PC-3 (cell line): ENCODE results near the gene MET. TPM values are rescaled to one million over a fixed set of nuclear protein-coding genes. Genes with fewer than 3 reads are reported as not detected.

Source experiments
- ATAC-seq: fragments of 200-7000 bp; cut with Tn5 transposase; 2 replicates; pipeline ENCODE4 v1.9.1; 2020; ENCODE audit warnings: mild to moderate bottlenecking, moderate library complexity
- BruUV-seq: library from RNA; stranded (reverse); fragments of 400-500 nt; replicated peaks from 2 replicates; lab custom pipeline; 2021; lab: Mats Ljungman, UMichigan
- CTCF ChIA-PET: fragments of 300-600 bp; sonication (Branson Sonifier 250); formaldehyde crosslinking; loops from one replicate; lab custom pipeline; 2022; ENCODE audit warnings: antibody characterized with exemption; lab: Charles Lee
- POLR2A ChIA-PET: fragments of 300-600 bp; sonication (Branson Sonifier 250); formaldehyde crosslinking; loops from one replicate; lab custom pipeline; 2022; ENCODE audit warnings: antibody characterized with exemption; ENCODE audit not compliant: unreplicated experiment; lab: Charles Lee
- DNase-seq: peaks from one replicate; pipeline ENCODE4 v3.0.0-alpha.2; 2015
- H2AFZ ChIP-seq: fragments of 300-600 bp; sonication (generic); 2 replicates; pipeline ENCODE4 v1.6.0; 2016; ENCODE audit warnings: antibody characterized with exemption, low read length
- H3F3A ChIP-seq: fragments of 300-600 bp; sonication (generic); one replicate; pipeline ENCODE4 v1.6.0; 2017; ENCODE audit warnings: antibody characterized with exemption, low read length, control low read depth, mild to moderate bottlenecking; ENCODE audit not compliant: unreplicated experiment
- H3K27ac ChIP-seq: fragments of 300-600 bp; sonication (generic); 2 replicates; pipeline ENCODE4 v1.5.1; 2016; ENCODE audit warnings: mild to moderate bottlenecking, low read length
- H3K27me3 ChIP-seq: fragments of 300-600 bp; sonication (generic); 2 replicates; pipeline ENCODE4 v1.6.1; 2016; ENCODE audit warnings: low read length, mixed read lengths
- H3K36me3 ChIP-seq: fragments of 300-600 bp; sonication (generic); 2 replicates; pipeline ENCODE4 v1.6.1; 2016; ENCODE audit warnings: low read depth, mixed run types, low read length, mixed read lengths
- H3K4me1 ChIP-seq: fragments of 300-600 bp; sonication (generic); 2 replicates; pipeline ENCODE4 v1.5.1; 2016; ENCODE audit warnings: low read length; ENCODE audit not compliant: insufficient read depth
- H3K4me2 ChIP-seq: fragments of 300-600 bp; sonication (generic); 2 replicates; pipeline ENCODE4 v1.6.0; 2016; ENCODE audit warnings: low read length
- H3K4me3 ChIP-seq: fragments of 300-600 bp; sonication (generic); 2 replicates; pipeline ENCODE4 v1.5.1; 2016; ENCODE audit warnings: mild to moderate bottlenecking, low read length, mixed read lengths
- H3K79me2 ChIP-seq: fragments of 300-600 bp; sonication (generic); 2 replicates; pipeline ENCODE4 v1.6.1; 2017; ENCODE audit warnings: low read length, mixed read lengths
- H3K9ac ChIP-seq: fragments of 300-600 bp; sonication (generic); 2 replicates; pipeline ENCODE4 v1.6.0; 2016; ENCODE audit warnings: mild to moderate bottlenecking, low read length
- H3K9me2 ChIP-seq: fragments of 300-600 bp; sonication (generic); replicated peaks from 2 replicates; pipeline ENCODE4 v1.6.1; 2016; ENCODE audit warnings: mixed run types, low read length, mixed read lengths
- H3K9me3 ChIP-seq: fragments of 300-600 bp; sonication (generic); 2 replicates; pipeline ENCODE4 v1.6.1; 2016; ENCODE audit warnings: low read length, mixed read lengths
- H4K20me1 ChIP-seq: fragments of 300-600 bp; sonication (generic); 2 replicates; pipeline ENCODE4 v1.6.1; 2016; ENCODE audit warnings: low read length, mixed read lengths
- CTCF ChIP-seq: fragments of 300-600 bp; sonication (generic); conservative IDR thresholded peaks from 2 replicates; pipeline ENCODE4 v1.5.1; 2017; ENCODE audit warnings: antibody characterized with exemption, low read depth, mild to moderate bottlenecking, low read length
- EZH2 ChIP-seq: fragments of 300-600 bp; sonication (generic); IDR thresholded peaks from one replicate; pipeline ENCODE4 v1.6.1; 2017; ENCODE audit warnings: antibody characterized with exemption, mild to moderate bottlenecking, low read length; ENCODE audit not compliant: unreplicated experiment
- EZH2phosphoT487 ChIP-seq: fragments of 300-600 bp; sonication (generic); IDR thresholded peaks from 2 replicates; pipeline ENCODE4 v1.6.1; 2018; ENCODE audit warnings: mild to moderate bottlenecking, antibody characterized with exemption, low read length, borderline replicate concordance
- intact Hi-C: fragments of 100-400 bp; cut with micrococcal nuclease; formaldehyde crosslinking; loops from 2 replicates; pipeline ENCODE4 v1.9.0; 2023
- total RNA-seq: library from RNA; depleted of rRNA; stranded (reverse); fragments of >200 nt; gene quantifications from 2 replicates; pipeline ENCODE4 v1.2.3, GENCODE V29; 2014

MET gene
- total RNA-seq, 1 experiment from 2014 or later: 118 TPM

DNA sequence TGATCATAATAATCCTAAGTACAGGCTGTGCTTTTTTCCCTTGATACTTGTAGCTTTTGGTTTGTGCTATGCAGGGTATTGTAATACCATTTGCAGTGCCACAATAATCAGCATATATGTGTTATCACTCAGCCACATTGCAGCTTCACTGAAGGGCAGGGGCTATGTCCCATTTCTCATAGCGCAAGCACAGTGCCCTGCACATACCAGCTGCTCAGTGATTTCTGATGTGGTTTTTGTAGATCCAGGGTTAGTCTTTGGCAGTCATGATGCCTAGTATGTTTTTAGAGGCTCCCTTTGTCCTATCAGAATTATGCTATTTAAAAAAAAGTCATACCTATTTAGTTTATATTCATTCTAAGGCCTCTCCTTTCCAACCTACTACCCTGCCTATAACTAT, 25.8 kb downstream of the MET start:
- ChIA-PET CTCF (no interaction called here), POLR2A (interaction anchor here (0.7 kb wide), 1 partner anchor 1737 kb away, joined by 3 read pairs; no protein-coding TSS in a partner anchor)
- no peaks in the 10 kb centered on the region for H3K9me2 ChIP-seq
- intact Hi-C loops: no loop called here
- no peak overlapping the region for H3K27ac ChIP-seq
- H3K79me2 ChIP-seq: peaks cover 100% of the 10 kb centered on the region
- no peaks in the 10 kb centered on the region for H4K20me1 ChIP-seq
- no TSS peak for BruUV-seq
- peaks cover 7% of the 10 kb centered on the region for H3F3A ChIP-seq
- TF ChIP-seq EZH2 (no peak), EZH2phosphoT487 (no peak), CTCF (no peak)
- no peaks in the 10 kb centered on the region for H3K27me3 ChIP-seq
- H2AFZ ChIP-seq: no peak overlapping the region
- no peak for ATAC-seq
- H3K36me3 ChIP-seq: peaks cover 76% of the 10 kb centered on the region
- peaks cover 44% of the 10 kb centered on the region for H3K4me1 ChIP-seq
- no peak overlapping the region for H3K4me2 ChIP-seq
- no peak overlapping the region for H3K4me3 ChIP-seq
- no peak for DNase-seq
- no peak overlapping the region for H3K9ac ChIP-seq
- H3K9me3 ChIP-seq: no peaks in the 10 kb centered on the region

GRCh38 chr7:116698396-116698795, 26.4 kb downstream of the MET start:
- Histone ChIP-seq H3K9me3 (no peaks in the 10 kb centered on the region), H3K79me2 (peaks cover 100% of the 10 kb centered on the region), H3K4me1 (peaks cover 43% of the 10 kb centered on the region), H3K27me3 (no peaks in the 10 kb centered on the region), H4K20me1 (no peaks in the 10 kb centered on the region), H3K36me3 (peaks cover 81% of the 10 kb centered on the region), H2AFZ (no peak overlapping the region), H3F3A (peaks cover under 1% of the 10 kb centered on the region), H3K9me2 (no peaks in the 10 kb centered on the region), H3K9ac (no peak overlapping the region), H3K4me2 (no peak overlapping the region), H3K27ac (no peak overlapping the region), H3K4me3 (no peak overlapping the region)
- intact Hi-C loops: no loop called here
- no peak for TF ChIP-seq EZH2phosphoT487
- no peak for TF ChIP-seq EZH2
- TF ChIP-seq CTCF: no peak
- CTCF ChIA-PET: no interaction called here
- ATAC-seq: no peak
- POLR2A ChIA-PET: interaction anchor here (0.7 kb wide), 1 partner anchor 1736 kb away, joined by 3 read pairs; no protein-coding TSS in a partner anchor
- DNase-seq: no peak
- BruUV-seq: no TSS peak

- Histone ChIP-seq H3K9ac (no peak overlapping the region), H3K9me3 (no peaks in the 10 kb centered on the region), H3F3A (no peaks in the 10 kb centered on the region), H3K4me1 (peaks cover 43% of the 10 kb centered on the region), H4K20me1 (no peaks in the 10 kb centered on the region), H3K36me3 (peaks cover 81% of the 10 kb centered on the region), H3K4me3 (no peak overlapping the region), H3K27ac (no peak overlapping the region), H2AFZ (no peak overlapping the region), H3K79me2 (peaks cover 100% of the 10 kb centered on the region), H3K4me2 (no peak overlapping the region), H3K27me3 (no peaks in the 10 kb centered on the region), H3K9me2 (no peaks in the 10 kb centered on the region)
- TF ChIP-seq EZH2 (no peak), EZH2phosphoT487 (no peak), CTCF (no peak)
- ChIA-PET CTCF (no interaction called here), POLR2A (no interaction called here)
- intact Hi-C loops: no loop called here
- BruUV-seq: no TSS peak
- DNase-seq (no peak), ATAC-seq (no peak)
Observed at GRCh38 chr7:116698930-116699721, 27.1 kb downstream of the MET start.
